Measurements from ENCODE around the gene TUFT1. TPM values are rescaled to one million over a fixed set of nuclear protein-coding genes. Genes with fewer than 3 reads are reported as not detected.

The TUFT1 gene
- total RNA-seq, 1 donor from 2014 or later: 17.3 TPM

GRCh38 chr1:151606384-151606783 lies 66.3 kb downstream of the TUFT1 start:
- H3K4me1 Mint-ChIP-seq: peaks cover 12% of the 10 kb centered on the region
- H3K4me3 Mint-ChIP-seq: no peak overlapping the region
- H3K9me3 Mint-ChIP-seq: no peaks in the 10 kb centered on the region
- no peaks in the 10 kb centered on the region for H3K27me3 Mint-ChIP-seq (ENCODE audit: low read depth)
- H3K27ac Mint-ChIP-seq: no peak overlapping the region
- DNase-seq (ENCODE audit: low spot score in 2 of 2, unreplicated experiment in 2 of 2): no peak
- H3K36me3 Mint-ChIP-seq: no peaks in the 10 kb centered on the region
- TF ChIP-seq CTCF (IDR thresholded peaks at IDR 0.05; ENCODE audit: unreplicated experiment): no peak

GRCh38 chr1:151606857-151607256 lies 66.7 kb downstream of the TUFT1 start:
- H3K4me1 Mint-ChIP-seq: peaks cover 15% of the 10 kb centered on the region
- H3K9me3 Mint-ChIP-seq: no peaks in the 10 kb centered on the region
- no peak overlapping the region for H3K4me3 Mint-ChIP-seq
- no peaks in the 10 kb centered on the region for H3K27me3 Mint-ChIP-seq (ENCODE audit: low read depth)
- TF ChIP-seq CTCF (IDR thresholded peaks at IDR 0.05; ENCODE audit: unreplicated experiment): no peak
- no peak for DNase-seq (ENCODE audit: low spot score in 2 of 2, unreplicated experiment in 2 of 2)
- no peaks in the 10 kb centered on the region for H3K36me3 Mint-ChIP-seq
- no peak overlapping the region for H3K27ac Mint-ChIP-seq

GRCh38 chr1:151610142-151610541 lies 70.0 kb downstream of the TUFT1 start:
- Mint-ChIP-seq H3K27me3 (ENCODE audit: low read depth) (no peaks in the 10 kb centered on the region), H3K36me3 (no peaks in the 10 kb centered on the region), H3K4me1 (peaks cover 31% of the 10 kb centered on the region), H3K9me3 (no peaks in the 10 kb centered on the region), H3K4me3 (no peak overlapping the region), H3K27ac (no peak overlapping the region)
- no peak for DNase-seq (ENCODE audit: low spot score in 2 of 2, unreplicated experiment in 2 of 2)
- no peak for TF ChIP-seq CTCF (IDR thresholded peaks at IDR 0.05; ENCODE audit: unreplicated experiment)

- H3K4me3 Mint-ChIP-seq: peak overlapping the region; percentile 87
- no peaks in the 10 kb centered on the region for H3K36me3 Mint-ChIP-seq
- TF ChIP-seq CTCF (IDR thresholded peaks at IDR 0.05; ENCODE audit: unreplicated experiment): no peak
- peaks cover 41% of the 10 kb centered on the region for H3K4me1 Mint-ChIP-seq
- DNase-seq (ENCODE audit: low spot score in 2 of 2, unreplicated experiment in 2 of 2): no peak
- H3K27me3 Mint-ChIP-seq (ENCODE audit: low read depth): no peaks in the 10 kb centered on the region
- H3K9me3 Mint-ChIP-seq: no peaks in the 10 kb centered on the region
- H3K27ac Mint-ChIP-seq: peak overlapping the region; percentile 93
Measured at GRCh38 chr1:151611288-151611790, 71.2 kb downstream of the TUFT1 start.

GRCh38 chr1:151611832-151612500 lies 71.9 kb downstream of the TUFT1 start, which contains the start of gene SNX27:
Gene SNX27 (plus strand): TSS chr1:151612050. CDS start chr1:151612202, 152 bp downstream.
- no peaks in the 10 kb centered on the region for H3K36me3 Mint-ChIP-seq
- DNase-seq (ENCODE audit: low spot score in 2 of 2, unreplicated experiment in 2 of 2): peak; percentile 78 to 87
- H3K27me3 Mint-ChIP-seq (ENCODE audit: low read depth): no peaks in the 10 kb centered on the region
- peak within 1 kb of the TSS; percentile 93 for H3K27ac Mint-ChIP-seq
- H3K9me3 Mint-ChIP-seq: no peaks in the 10 kb centered on the region
- no peak for TF ChIP-seq CTCF (IDR thresholded peaks at IDR 0.05; ENCODE audit: unreplicated experiment)
- peak within 1 kb of the TSS; percentile 87 for H3K4me3 Mint-ChIP-seq
- peaks cover 45% of the 10 kb centered on the region for H3K4me1 Mint-ChIP-seq
